ENCODE measurements around the gene LYST.

GRCh38 chr1:235898126-235898525, 31.4 kb upstream of the LYST start:
- TF ChIP-seq CTCF (IDR thresholded peaks at IDR 0.05; ENCODE audit: low read length): no peak
- TF ChIP-seq EZH2 (IDR thresholded peaks at IDR 0.05; ENCODE audit: borderline replicate concordance, low read length): no peak

Data from OCI-LY1 (cell line).